ENCODE data around the gene FBXW8.

DNA sequence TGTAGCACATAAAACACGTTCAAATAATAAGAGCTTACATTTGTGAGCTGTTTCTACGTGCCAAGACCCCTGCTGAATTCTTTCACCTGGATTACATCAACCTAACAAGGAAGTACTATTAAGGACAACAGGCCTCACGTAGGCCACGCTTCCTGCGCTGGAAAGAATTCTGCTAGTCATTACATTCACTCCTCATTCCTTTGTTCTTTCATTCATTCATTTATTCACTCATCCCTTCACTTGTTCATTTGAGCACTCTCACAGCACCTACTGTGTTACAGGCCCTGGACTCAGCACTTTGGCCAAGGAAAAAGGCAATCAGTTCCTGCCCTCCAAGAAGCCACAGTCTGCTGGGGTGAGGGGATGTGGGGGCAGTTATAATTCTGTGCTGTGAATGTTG, 160.3 kb downstream of the FBXW8 start:
- TF ChIP-seq CTCF (IDR thresholded peaks at IDR 0.05; ENCODE audit: low read depth, low read length, poor library complexity, severe bottlenecking) = no peak
- TF ChIP-seq EZH2phosphoT487 (IDR thresholded peaks at IDR 0.05; ENCODE audit: borderline replicate concordance, low read length) = no peak
